Measurements from ENCODE around the gene GLB1L.
"Not testable (repeated sequence)": the region's sequence is repeated elsewhere in the genome, so short reads cannot be mapped to it uniquely, and the experiment has no call there.

The GLB1L gene

DNA sequence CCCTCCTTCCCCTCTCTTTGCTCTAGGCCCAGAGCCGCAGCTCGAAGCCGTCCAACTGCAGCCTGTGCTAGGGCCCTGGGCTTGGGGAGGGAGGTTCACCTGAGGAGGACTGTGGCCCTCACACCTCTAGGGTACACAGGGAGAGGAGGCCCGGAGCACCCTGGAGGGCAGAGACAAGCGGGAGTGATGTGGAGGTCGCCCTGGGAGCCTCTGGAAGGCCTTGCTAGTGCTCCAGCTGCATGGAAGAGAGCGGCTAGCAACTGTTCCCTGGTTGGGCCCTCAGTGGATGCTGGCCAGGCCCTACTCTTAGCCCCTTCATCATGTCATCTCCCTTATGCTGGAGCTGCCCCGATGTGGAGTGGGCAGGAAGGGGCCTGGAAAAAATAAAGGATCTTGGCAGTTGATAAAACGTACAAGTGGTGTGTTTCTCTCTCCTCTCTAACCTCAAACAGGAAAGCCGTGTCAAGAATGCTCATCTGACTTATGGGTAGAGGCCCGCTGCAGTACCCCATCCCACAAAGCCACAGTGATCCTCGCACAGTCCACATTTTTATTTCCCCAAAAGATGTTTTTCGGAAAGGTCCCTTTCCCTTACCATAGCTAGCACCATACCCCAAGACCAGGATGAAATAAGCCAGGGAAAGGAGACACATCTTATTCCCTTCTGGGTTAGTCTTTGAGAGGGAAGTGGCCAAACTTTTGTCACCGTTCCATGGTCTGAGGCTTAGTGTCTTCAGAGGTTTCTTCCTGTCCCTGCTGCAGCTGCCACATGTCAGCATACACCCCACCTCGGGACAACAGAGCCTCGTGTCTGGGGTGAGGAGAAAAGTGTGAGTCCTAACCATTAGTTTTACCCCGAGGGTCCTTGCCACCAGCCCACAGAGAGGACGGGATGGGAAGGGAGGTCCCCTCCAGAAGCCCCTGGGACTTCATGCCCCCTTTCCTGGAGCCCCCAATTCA lies 35.7 kb downstream of the GLB1L start:
- no peak for DNase-seq (ENCODE audit: low read depth in 1 of 2, low spot score in 1 of 2)

DNA sequence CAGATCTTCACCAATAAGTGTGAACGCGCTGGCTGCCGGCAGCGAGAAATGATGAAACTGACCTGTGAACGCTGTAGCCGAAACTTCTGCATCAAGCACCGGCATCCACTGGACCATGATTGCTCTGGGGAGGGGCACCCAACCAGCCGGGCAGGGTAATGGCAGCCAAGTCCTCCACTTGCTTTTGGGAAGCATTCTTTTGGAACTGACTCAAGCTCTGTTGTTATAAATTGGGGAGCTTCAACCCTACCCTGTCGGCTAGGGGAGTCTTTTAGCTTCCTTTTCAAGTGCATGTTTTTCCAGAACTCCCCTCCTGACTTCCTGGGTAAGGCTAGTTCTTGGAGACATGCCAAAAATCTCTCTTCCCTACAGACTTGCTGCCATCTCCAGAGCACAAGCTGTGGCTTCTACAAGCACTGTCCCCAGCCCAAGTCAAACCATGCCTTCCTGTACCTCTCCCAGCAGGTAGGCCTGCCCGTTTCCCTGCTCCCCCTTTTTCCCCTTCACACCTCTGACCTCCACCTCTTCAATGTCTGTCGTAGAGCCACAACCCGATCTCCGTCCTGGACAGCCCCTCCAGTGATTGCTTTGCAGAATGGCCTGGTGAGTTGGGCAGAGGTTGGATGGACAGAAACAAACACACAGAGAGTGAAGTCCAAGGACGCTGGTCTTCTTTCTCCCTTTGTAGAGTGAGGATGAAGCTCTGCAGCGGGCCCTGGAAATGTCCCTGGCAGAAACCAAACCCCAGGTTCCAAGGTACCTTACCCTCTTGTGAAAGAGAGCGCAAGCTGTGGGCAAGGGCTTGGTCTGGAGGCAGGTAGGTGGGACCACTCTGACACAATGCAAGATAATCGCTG lies 37.1 kb downstream of the GLB1L start:
- no peak for DNase-seq (ENCODE audit: low read depth in 1 of 2, low spot score in 1 of 2)

DNA sequence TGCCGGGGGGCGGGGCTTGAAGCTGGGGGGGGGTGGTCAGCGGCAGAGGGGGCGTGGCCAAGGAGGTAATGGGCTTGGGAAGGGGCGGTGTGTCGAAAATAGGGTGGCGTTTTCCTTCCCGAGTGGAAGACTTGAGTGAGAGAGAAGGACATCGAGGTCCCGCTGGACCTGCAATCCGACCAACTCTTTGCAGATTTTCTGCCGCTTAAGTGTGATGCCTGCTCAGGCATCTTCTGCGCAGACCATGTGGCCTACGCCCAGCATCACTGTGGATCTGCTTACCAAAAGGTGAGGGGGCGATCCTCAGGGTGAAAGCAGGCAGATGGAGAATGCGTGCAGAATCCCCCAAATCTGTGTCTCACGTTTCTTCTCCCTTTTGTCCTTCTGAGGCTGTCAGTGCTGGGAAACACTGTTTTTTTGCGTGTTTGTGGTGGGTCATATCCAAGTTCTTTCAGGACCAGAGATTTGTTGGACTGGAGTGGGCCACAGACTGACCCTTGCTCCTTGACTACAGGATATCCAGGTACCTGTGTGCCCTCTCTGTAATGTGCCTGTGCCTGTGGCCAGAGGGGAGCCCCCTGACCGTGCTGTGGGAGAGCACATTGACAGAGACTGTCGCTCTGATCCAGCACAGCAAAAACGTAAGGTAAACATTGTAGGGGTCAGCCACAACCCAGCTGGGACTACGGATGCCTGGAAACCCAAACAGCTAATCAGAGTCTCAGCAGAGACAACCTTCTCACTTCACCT lies 37.9 kb downstream of the GLB1L start:
- no peak for DNase-seq (ENCODE audit: low read depth in 1 of 2, low spot score in 1 of 2)

DNA sequence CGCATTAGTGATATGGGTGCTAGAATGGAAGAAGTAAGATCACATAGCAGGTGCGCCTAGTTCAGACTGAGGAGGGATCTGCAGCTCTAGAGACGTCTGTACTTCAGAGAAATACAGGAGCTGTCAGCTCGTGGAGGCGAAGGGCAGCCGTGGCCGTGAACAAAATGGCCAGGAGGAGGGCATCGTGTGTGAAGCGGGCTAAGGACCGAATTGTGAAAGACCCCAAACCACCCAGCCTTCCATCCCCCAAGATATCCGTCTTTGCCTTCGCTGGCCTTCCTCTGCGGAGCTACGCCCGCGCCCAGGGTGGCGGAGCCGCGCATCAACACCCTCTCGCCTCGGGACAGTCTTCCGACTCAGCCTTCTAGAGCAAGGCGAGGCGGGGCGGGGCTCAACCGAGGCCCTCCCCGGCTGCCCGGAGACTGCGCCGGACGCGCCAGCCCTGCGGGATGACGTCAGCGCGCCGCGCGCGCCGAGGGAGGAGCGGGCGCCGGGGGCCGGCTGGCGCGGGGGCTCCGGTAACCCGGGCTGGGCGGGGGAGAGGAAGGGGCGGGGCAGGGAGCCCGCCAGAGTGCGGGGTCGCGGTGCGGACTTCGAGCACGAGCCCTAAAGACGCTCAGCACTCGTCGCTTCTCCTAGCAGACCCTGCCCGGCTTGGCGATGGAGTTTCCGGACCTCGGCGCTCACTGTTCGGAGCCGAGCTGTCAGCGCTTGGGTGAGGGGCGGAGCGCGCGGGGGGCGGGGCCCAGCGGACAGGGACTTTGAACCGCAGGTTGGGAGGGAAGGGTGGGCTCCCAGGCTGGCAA lies 38.7 kb downstream of the GLB1L start, which contains the start of gene ZFAND2B:
Gene ZFAND2B (plus strand): TSS at position 455 of the 806 bp plus-strand sequence. CDS start 206 bp downstream, at position 661.
- DNase-seq (ENCODE audit: low read depth in 1 of 2, low spot score in 1 of 2), result peak; percentile 89 to 94

DNA sequence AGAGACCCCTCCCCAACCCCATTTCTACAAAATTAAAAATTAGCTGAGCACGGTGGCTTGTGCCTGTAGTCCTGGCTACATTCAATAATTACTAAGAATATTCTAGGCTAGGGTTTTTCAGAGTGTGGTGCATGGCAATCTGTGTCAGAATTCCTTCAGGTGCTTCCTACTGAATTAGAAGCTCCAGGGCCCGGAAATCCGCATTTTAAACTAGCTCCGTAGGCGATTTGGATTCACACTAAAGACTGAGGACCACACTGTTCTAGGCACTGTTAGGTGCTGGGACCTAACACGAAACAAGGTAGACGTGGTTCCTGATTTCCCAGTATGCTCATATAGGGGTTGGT lies 39.3 kb downstream of the GLB1L start:
- DNase-seq (ENCODE audit: low read depth in 1 of 2, low spot score in 1 of 2), result no peak

DNA sequence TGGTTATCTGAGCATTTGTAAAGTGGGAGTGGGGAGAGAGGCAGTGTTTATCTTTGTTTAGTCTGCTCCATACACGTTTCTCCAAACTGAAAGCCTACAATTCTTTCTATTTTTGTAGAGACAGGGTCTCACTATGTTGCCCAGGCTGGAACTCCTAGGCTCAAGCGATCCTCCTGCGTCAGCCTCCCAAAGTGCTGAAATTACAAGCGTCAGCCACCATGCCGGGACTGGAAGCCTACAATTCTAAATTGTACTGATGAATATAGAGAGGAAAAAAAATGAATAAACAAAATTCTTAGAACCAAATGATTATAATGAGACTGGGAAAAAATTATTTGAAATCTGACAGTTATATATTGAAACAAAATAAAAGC lies 40.1 kb downstream of the GLB1L start:
- no peak for DNase-seq (ENCODE audit: low read depth in 1 of 2, low spot score in 1 of 2)

DNA sequence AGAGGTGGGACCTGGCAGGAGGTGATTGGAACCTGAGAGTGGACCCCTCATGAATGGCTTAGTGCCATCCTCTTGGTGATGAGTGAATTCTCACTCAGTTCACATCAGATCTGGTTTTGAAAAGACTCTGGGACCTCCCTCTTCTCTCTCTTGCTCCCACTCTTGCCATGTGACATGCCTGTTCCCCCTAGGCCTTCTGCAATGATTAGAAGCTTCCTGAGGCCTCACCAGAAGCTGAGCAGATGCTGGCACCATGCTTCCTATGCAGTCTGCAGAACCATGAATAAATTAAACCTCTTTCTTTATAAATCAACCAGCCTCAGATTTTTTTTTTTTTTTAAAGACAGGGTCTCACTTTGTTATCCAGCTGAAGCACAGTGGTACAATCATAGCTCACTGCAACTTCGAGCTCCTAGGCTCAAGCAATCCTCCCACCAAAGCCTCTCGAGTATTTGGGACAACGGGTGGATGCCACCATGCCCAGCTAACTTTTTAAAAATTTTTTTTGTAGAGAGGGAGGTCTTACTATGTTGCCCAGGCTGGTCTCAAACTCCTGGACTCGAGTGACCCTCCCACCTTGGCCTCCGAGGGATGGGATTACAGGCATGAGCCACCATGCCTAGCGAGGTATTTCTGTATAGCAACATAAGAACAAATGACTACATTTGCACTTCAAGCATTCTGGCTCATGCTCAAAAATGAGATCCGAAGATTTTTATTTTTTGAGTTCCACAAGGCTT lies 40.6 kb downstream of the GLB1L start:
- DNase-seq (ENCODE audit: low read depth in 1 of 2, low spot score in 1 of 2), result no peak

DNA sequence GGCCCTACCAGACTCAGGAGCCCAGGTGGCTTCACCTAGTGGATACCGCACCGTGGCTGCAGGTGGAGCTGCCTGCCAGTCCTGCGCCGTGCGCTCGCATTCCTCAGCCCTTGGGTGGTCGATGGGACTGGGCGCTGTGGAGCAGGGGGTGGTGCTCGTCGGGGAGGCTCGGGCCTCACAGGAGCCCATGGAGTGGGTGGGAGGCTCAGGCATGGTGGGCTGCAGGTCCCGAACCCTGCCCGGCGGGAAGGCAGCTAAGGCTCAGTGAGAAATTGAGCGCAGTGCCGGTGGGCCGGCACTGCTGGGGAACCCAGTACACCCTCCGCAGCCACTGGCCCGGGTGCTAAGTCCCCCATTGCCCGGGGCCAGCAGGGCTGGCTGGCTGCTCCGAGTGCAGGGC lies 43.9 kb downstream of the GLB1L start:
- not testable (repeated sequence) for DNase-seq (ENCODE audit: low read depth in 1 of 2, low spot score in 1 of 2)

DNA sequence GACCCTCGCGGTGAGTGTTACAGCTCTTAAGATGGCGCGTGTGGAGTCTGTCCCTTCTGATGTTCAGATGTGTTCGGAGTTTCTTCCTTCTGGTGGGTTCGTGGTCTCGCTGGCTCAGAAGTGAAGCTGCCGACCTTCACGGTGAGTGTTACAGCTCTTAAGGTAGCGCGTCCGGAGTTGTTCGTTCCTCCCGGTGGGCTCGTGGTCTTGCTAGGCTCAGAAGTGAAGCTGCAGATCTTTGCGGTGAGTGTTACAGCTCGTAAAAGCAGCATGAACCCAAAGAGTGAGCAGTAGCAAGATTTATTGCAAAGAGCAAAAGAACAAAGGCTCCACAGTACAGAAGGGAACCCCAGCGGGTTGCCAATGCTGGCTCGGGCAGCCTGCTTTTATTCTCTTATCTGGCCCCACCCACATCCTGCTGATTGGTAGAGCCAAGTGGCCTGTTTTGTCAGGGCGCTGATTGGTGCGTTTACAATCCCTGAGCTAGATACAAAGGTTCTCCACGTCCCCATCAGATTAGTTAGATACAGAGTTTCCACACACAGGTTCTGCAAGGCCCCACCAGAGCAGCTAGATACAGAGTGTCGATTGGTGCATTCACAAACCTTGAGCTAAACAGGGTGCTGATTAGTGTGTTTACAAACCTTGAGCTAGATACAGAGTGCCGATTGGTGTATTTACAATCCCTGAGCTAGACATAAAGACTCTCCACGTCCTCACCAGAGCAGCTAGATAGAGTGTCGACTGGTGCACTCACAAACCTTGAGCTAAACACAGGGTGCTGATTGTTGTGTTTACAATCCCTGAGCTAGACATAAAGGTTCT lies 44.5 kb downstream of the GLB1L start:
- DNase-seq (ENCODE audit: low read depth in 1 of 2, low spot score in 1 of 2), result not testable (repeated sequence)

DNA sequence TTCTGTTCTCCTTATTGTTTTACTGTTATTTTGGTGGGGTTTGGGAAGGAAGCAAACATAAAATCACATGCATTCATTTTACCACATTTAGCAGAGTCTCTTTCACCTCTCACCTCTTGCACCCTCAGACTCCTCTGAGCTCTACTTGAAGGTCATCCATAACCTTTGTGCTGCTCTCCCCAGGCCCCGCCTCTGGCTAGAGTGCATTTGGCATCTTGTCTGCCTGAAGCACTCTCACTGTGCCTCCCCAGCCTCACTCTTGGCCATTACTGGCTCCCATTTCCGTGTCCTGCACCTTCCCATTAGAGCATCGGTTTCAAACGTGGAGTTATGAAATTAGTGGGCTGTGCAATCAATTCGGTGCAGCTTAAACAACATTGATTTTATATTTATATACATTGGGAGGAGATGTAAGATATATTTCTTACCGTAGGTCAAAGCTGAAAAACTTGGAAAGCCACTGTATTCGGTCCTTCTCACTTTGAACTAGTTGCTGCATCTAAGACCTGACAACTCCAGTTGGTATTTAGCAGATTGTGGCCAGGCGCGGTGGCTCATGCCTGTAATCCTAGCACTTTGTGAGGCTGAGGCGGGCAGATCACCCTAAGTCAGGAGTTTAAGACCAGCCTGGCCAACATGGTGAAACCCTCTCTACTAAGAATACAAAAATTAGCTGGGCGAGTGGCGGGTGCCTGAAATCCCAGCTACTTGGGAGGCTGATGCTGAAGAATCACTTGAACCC lies 45.6 kb downstream of the GLB1L start:
- DNase-seq (ENCODE audit: low read depth in 1 of 2, low spot score in 1 of 2), result no peak

DNA sequence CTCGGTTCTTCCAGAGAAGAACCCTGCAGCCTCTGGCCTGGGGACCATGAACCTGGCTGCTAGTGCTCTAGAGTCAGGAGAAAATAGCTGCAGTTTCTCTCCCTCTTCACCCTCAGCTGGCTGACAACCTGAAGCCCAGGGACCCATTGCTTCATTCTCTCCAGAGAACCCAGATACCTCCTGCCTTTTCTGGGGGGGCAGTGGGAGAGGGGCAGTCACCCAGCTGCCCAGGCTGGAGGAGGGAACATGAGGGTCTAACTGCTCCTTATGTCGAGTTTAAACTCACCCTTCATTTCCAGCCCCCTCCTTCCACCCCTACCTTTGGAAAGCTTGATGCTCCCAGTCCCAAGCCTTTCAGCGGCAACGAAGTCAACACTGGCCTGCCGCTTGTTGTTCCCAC lies 46.3 kb downstream of the GLB1L start:
- no peak for DNase-seq (ENCODE audit: low read depth in 1 of 2, low spot score in 1 of 2)

DNA sequence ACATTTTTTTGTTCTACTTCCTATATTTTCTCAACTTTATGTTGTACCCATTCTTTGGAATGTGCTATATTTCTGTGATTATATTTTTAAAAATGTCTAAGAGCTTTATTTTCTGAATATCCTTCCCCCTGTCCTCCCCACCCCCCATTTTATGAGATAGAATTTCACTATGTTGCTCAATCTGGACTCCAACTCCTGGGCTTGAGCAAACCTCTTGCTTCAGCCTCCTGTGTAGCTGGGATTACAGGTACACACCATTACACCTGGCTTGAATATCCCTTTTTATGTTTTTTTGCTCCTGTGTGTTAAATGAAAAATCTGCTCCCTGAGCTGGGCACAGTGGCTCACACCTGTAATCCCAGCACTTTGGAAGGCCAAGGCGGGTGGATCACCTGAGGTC lies 47.9 kb downstream of the GLB1L start:
- DNase-seq (ENCODE audit: low read depth in 1 of 2, low spot score in 1 of 2), result no peak

DNA sequence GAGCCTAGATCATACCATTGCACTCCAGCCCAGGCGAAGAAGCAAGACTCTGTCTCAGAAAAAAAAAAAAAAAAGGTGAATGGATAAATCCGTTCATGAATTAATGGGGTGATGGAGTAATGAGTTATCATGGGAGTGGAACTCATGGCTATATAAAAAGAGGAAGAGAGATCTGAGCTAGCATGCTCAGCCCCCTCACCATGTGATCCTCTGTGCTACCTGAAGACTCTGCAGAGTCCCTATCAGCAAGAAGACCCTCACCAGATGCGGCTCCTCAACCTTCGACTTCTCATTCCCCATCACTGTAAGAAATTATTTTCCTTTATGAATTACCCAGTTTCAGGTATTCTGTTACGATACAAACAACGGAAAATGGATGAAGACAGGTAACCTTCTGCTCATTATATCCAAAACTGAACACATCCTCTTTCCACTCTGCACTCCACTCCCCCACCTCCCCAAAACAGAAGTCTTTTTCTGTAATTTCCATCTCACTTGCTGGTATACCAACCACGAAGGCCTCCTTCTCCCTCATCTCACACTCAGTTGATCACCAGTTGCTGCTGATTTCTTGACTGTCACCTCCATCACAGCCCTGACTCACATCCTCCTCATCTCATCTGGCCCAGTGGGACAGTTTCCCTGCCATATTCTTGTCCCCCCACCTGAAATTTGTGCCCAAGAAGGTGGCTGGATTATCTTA lies 58.3 kb downstream of the GLB1L start:
- no peak for DNase-seq (ENCODE audit: low read depth in 1 of 2, low spot score in 1 of 2)

Measured in activated T-helper 1 cell treated with anti-CD3 and anti-CD28 coated beads, Interleukin-2, amount 50 U/mL, for 16 hours (primary cell).